GM06990 (cell line): ENCODE measurements around the gene SYT8.
"Not testable (repeated sequence)": the region's sequence is repeated elsewhere in the genome, so short reads cannot be mapped to it uniquely, and the experiment has no call there.

Source experiments
- DNase-seq: peaks from one replicate; pipeline ENCODE4 v3.0.0-alpha.2; 2011; ENCODE audit not compliant: insufficient read length; ENCODE audit errors: extremely low read depth
- H3K27me3 ChIP-seq: replicated peaks from 2 replicates; pipeline ENCODE4 v1.6.0; 2011; ENCODE audit warnings: low read length; ENCODE audit not compliant: control insufficient read depth, insufficient read depth
- H3K36me3 ChIP-seq: 2 replicates; pipeline ENCODE4 v1.5.1; 2011; ENCODE audit warnings: low read length; ENCODE audit not compliant: control insufficient read depth, insufficient read depth
- H3K4me3 ChIP-seq: replicated peaks from 2 replicates; pipeline ENCODE4 v1.5.1; 2011; ENCODE audit warnings: low read depth, mild to moderate bottlenecking, control low read depth, low read length
- TF ChIP-seq, protein P1 (sequence below): IDR thresholded peaks from 2 replicates; pipeline ENCODE4 v1.5.1; 2011; ENCODE audit warnings: low read length, control low read depth, mild to moderate bottlenecking, inconsistent platforms; ENCODE audit not compliant: insufficient read depth, poor library complexity, severe bottlenecking

SYT8 gene

DNA sequence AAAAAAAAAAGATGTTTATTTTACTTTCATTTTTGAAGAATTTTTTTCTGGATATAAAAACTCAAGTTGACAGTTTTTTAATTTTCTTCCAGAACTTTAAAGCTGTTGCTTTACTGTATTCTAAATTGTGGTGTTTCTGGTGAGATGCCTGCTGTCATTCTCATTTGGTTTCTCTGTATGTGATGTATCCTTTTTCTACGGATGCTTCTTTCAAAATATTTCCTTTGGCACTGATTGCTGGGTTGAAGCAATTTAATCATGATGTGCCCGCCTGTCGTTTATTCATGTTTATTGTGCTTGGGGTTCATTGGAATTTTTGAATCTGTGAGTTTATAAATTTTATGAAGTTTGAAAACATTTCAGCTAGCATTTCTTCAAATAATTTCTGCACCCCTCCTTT is 41.7 kb upstream of the SYT8 start:
- TF ChIP-seq, protein P1, sequence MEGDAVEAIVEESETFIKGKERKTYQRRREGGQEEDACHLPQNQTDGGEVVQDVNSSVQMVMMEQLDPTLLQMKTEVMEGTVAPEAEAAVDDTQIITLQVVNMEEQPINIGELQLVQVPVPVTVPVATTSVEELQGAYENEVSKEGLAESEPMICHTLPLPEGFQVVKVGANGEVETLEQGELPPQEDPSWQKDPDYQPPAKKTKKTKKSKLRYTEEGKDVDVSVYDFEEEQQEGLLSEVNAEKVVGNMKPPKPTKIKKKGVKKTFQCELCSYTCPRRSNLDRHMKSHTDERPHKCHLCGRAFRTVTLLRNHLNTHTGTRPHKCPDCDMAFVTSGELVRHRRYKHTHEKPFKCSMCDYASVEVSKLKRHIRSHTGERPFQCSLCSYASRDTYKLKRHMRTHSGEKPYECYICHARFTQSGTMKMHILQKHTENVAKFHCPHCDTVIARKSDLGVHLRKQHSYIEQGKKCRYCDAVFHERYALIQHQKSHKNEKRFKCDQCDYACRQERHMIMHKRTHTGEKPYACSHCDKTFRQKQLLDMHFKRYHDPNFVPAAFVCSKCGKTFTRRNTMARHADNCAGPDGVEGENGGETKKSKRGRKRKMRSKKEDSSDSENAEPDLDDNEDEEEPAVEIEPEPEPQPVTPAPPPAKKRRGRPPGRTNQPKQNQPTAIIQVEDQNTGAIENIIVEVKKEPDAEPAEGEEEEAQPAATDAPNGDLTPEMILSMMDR, result no peak
- Histone ChIP-seq H3K36me3 (no peaks in the 10 kb centered on the region), H3K27me3 (no peaks in the 10 kb centered on the region; the same call in 1 of the 2 replicates), H3K4me3 (no peak overlapping the region)
- DNase-seq, result no peak

DNA sequence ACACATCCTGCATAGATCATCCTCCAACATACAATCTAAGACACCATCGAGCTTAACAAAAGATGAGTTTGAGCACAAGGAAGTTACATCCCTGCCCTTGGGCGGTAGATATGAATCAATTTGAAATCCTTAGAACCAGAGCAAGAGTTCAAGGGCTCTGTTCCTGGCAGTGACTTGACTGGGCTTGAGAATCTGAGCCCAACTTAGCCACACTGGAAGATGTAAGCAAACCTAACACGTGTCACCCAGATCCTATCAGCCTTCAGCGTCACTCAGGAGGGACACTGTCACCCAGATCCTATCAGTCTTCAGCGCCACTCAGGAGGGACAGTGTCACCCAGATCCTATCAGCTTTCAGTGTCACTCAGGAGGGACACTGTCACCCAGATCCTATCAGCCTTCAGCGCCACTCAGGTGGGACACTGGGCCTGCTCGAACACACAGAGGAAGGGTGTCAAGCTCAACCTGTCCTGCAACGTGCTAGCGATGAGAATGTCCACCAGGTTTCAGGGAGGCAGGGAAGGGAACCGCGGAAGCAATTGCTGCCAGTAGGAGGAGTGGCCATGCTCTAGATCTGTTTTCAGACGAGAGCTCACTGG is 38.3 kb upstream of the SYT8 start:
- TF ChIP-seq, protein P1, result no peak

DNA sequence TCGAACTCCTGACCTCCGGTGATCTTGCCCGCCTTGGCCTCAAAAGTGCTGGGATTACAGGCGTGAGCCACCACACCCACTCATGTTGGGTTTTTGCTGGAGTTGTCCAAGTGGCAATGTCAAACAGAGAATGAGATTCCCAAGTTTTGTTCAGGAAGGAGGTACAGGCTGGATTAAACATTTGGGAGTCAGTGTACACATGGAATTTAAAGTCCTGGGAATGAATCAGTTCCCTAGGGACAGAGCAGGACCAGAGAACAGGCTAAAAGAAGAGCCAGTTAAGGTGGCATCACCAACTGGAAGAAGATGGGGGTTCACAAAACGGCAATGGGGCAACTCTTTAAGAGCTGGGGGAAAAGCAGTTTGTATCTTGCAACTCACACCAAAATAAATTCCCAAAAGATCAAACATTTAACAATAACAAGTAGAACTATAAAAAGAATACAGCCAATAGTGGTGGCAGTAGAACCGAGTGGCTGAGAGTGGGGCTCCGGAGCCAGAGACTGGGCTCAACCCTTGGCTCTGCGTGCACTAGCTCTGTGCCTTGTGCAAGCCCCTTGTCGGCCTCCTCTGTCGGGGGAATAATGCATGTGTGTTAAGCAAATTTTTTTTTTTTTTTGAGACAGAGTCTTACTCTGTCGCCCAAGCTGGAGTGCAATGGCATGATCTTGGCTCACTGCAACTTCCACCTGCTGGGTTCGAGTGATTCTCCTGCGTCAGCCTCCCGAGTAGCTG is 37.2 kb upstream of the SYT8 start:
- no peak for DNase-seq

More for the DNA sequence above, 38.3 kb upstream of the SYT8 start:
- H3K27me3 ChIP-seq, result no peaks in the 10 kb centered on the region; the same call in 1 of the 2 replicates
- DNase-seq, result no peak
- H3K4me3 ChIP-seq, result no peak overlapping the region
- H3K36me3 ChIP-seq, result no peaks in the 10 kb centered on the region

DNA sequence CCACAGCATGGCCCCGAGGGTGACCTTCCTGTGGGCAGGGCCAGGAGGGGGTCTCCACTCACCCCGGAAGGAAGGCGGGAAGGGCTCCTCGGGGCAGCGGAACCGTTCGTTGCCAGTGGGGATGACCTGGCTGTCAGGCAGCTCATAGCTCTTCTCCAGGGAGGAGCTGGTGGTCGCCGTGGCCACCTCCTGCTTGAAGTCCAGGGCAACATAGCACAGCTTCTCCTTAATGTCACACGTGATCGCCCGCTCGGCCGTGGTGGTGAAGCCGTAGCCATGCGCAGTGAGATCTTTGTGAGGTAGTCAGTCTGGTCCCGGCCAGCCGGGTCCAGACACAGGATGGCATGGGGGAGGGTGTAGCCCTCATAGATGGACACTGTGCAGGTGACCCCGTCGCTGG is 31.5 kb upstream of the SYT8 start:
- no peak overlapping the region for H3K4me3 ChIP-seq
- TF ChIP-seq, protein P1, result no peak
- H3K27me3 ChIP-seq, result peaks cover 1% of the 10 kb centered on the region; the same call in 1 of the 2 replicates
- H3K36me3 ChIP-seq, result no peaks in the 10 kb centered on the region
- DNase-seq, result no peak

More for the DNA sequence above, 37.2 kb upstream of the SYT8 start:
- TF ChIP-seq, protein P1, result no peak
- no peaks in the 10 kb centered on the region for H3K36me3 ChIP-seq
- H3K4me3 ChIP-seq, result no peak overlapping the region
- no peaks in the 10 kb centered on the region; the same call in 1 of the 2 replicates for H3K27me3 ChIP-seq

DNA sequence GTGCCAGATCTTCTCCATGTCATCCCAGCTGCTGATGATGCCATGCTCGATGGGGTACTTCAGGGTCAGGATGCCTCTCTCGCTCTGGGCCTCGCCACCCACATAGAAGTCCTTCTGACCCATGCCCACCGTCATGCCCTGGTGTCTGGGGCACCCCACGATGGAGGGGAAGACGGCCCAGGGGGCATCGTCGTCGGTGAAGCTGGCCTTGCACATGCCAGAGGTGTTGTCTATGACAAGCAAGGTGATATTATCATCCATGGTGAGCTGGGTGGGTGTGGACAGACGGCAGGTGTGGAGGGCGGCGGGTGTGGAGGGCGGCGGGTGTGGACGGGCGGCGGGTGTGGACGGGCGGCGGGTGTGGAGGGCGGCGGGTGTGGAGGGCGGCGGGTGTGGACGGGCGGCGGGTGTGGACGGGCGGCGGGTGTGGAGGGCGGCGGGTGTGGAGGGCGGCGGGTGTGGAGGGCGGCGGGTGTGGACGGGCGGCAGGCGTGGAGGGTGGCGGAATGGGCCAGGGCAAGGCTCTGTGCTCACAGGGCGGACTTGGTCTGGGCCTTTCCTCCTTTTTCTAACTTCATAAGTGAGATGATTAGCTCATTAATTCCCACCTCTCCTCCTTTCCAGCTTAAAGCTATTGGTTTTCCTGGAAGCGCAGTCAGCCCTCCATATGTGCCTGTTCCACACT is 30.8 kb upstream of the SYT8 start:
- not testable (repeated sequence) for DNase-seq, H3K4me3 ChIP-seq, H3K27me3 ChIP-seq, H3K36me3 ChIP-seq

DNA sequence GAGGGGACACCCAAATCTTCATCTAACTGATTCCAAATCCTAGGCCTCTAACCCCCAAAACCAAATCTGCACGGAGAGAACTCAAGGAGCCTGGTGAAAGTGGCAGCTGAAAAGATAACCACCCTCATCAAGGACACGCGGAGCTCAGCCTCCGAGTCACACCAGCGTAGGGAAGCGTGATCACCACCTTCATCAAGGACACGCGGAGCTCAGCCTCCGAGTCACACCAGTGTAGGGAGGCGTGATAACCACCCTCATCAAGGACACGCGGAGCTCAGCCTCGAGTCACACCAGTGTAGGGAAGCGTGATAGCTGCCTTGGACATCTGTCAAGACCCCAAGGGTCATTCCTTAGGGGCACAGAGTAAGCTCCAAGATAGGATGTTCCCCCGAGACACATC is 29.3 kb upstream of the SYT8 start:
- TF ChIP-seq, protein P1, result no peak
- no peaks in the 10 kb centered on the region for H3K36me3 ChIP-seq
- H3K27me3 ChIP-seq, result peaks cover 1% of the 10 kb centered on the region; the same call in 1 of the 2 replicates
- H3K4me3 ChIP-seq, result no peak overlapping the region
- no peak for DNase-seq
